Esophagus mucosa (tissue), 1 donor: Measurements from ENCODE around the gene MAPK1. TPM values are rescaled to one million over a fixed set of nuclear protein-coding genes. Genes with fewer than 3 reads are reported as not detected.
"Not testable (repeated sequence)": the region's sequence is repeated elsewhere in the genome, so short reads cannot be mapped to it uniquely, and the experiment has no call there.

Experiments
- ATAC-seq: fragments of 200-7000 bp; cut with Tn5 transposase; one replicate; pipeline ENCODE4 v1.9.1; 2020
- total RNA-seq: library from RNA; stranded (reverse); gene quantifications from one replicate; pipeline ENCODE4 v1.2.4, GENCODE V29; 2023
- donor health status: DM: yes; HTN: yes; CAD: no.

Gene MAPK1
- total RNA-seq, 1 donor from 2014 or later, result 112 TPM

DNA sequence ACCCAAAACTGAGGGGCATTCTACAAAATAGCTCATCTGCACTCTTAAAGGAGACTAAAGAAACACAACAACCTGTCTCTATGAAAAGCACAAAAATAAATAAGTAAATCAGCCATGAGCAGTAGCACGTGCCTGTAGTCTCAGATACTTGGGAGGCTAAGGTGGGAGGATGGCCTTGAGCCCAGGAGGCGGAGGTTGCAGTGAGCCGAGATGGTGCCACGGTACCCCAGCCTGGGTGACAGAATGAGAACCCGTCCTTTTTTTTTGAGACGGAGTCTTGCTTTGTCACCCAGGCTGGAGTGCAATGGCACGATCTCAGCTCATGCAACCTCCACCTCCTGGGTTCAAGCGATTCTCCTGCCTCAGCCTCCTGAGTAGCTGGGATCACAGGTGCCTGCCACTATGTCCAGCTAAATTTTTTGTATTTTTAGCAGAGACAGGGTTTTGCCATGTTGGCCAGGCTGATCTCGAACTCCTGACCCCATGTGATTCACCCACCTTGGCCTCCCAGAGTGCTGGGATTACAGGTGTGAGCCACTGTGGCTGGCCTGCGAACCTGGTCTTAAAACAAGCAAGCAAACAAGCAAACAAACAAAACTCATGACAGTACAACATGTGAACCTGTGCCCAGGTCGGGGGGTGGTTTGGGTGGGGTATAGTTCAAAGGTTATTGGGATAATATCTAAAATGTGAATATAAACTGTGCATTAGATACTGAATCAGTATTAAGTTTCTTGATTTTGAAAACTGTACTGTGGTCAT is 76.4 kb downstream of the MAPK1 start:
- ATAC-seq, result not testable (repeated sequence)

DNA sequence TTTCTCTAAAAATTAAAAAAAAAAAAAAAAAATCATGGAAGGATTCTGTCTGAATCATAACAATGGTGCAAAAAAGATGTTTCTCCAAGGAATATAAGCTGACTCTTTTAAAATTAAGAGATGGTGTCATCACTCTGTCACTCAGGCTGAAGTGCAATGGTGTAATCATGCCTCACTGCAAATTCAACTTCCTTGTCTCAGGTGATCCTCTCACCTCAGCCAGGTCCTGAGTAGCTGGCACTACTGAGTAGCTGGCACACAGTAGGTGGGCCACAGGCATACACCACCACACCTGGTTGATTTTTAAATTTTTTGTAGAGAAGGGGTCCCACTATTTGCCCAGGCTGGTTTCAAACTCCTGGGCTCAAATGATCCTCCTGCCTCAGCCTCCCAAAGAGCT is 77.1 kb downstream of the MAPK1 start:
- ATAC-seq, result peak; percentile 67

GRCh38 chr22:21787565-21787964 is 79.9 kb downstream of the MAPK1 start:
- ATAC-seq, result not testable (repeated sequence)

- ATAC-seq, result no peak
These were observed 87.2 kb downstream of the MAPK1 start for GRCh38 chr22:21780259-21780658.

- no peak for ATAC-seq
These were observed 88.0 kb downstream of the MAPK1 start for GRCh38 chr22:21779444-21779843.

DNA sequence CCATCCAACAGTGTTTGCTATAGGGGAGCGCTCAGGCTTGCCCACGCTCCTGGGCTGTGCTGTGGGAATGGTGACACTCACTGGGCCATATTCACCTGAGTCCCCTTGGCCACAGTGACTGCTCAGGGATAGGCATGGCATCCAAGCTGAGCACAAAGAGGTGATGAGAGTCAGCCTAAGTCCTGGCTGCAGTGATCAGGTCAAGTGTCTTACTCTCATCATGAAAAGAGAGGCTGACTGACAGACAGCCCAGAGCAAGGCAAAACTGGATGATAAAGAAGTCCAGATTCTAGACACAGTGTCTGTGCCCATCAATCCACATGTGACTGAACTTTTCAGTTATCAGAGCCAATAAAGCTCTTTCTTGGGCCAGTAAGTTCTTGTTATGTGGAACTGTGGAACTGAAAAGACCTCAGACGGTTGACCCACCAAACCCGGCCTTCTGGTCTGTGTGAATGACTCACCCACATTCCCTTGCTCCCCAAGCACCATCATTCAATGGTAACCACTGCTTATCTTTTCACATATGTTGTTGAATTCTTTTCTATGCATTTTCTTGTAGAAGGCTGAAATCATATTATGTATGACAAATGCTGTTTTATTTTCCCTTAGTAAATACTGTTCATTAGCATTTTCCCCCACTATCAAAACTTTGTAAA is 88.6 kb downstream of the MAPK1 start:
- ATAC-seq, result peak; percentile 32

DNA sequence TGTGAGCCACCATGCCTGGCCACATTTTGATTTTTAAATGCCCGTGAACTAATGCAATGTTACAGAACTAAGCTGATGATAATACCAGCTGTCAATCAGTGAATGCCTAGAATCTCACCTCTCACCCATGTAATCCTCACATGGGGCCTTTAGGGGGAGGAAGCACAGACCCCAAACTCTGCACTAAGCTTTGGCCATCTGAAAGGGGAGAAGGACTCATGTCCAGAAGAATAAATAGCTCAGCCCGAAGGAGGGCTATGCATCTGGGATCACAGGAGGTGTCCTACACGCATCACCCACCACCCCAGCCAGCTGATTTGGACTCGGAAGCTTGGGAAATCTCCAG is 95.8 kb downstream of the MAPK1 start:
- ATAC-seq, result no peak

GRCh38 chr22:21768435-21768834 is 99.0 kb downstream of the MAPK1 start:
- no peak for ATAC-seq

- ATAC-seq, result no peak
These were observed 100.6 kb downstream of the MAPK1 start for GRCh38 chr22:21766691-21767462.

- ATAC-seq, result no peak
These were observed 101.4 kb downstream of the MAPK1 start for GRCh38 chr22:21765909-21766529.

GRCh38 chr22:21764038-21764804 is 103.2 kb downstream of the MAPK1 start:
- no peak for ATAC-seq

DNA sequence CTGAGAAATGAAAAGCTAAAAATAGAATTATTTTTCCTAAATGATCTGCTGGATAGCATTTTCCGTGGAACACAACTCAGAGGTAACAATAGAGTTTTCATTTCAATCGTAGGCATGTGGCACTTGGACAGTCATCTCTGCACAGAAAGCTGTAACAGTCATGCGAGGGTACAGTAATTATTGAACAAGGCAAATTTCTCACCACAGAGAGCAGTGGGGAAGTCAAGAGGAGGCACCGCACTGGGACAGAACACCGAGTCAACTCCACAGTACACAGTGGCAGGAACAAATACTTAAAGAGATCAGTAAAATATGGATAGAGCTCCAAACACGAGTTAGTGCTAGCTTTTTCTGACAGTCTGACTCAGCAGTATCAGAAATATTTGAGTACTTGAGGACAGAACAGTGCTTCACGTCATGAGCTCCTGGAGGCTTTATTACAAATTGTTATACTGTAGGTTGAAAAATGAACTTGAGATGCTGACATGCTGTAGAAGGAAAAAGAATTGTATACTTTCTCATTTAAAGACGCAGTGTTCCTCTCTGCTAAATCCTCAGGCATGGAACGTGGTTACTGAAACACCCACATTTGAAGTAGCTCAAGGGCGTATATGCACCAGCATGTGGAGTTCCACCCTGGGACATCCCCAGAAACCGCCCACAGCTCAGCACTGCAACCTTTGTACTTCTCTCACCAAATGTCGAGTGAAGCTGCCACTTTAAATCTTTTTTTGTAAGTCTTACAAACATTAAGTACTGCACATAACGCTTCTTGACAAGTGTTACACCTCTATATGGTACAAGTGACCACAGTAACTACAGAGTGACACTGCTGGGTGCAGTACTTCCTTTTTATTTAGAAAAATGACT is 104.5 kb downstream of the MAPK1 start:
- peak; percentile 38 for ATAC-seq

DNA sequence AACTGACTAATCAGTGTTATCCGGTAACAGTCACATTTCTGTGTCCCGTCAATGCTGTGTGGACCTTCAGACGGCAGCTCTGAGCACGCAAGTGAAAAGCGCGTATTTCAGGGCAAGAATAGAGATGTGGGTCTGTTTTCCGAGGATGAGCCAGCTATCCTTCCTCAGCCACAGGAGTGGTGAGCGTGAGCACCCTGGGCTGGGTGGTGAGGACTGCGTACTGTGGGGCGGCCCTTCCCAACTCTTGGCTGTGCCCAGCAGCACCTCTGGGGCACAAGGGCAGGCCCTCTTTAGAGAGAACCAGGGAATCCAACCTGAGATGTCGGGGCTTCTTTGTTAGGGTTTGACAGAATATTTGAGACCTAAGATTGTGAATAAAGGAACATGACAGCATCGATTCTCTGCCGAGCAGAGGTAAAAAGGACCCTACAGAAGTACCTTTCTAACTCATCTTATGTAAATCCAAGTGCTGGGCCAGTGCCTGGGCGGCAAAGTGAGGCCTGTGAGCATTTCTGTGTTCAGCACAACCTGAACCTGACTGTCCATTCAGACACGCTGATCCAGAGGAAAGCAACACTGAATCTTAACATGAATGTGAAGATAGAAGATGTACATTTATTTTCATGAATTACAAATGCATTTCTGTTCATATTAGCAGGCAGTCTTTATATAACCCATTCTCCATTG is 105.3 kb downstream of the MAPK1 start:
- ATAC-seq, result peak; percentile 24

DNA sequence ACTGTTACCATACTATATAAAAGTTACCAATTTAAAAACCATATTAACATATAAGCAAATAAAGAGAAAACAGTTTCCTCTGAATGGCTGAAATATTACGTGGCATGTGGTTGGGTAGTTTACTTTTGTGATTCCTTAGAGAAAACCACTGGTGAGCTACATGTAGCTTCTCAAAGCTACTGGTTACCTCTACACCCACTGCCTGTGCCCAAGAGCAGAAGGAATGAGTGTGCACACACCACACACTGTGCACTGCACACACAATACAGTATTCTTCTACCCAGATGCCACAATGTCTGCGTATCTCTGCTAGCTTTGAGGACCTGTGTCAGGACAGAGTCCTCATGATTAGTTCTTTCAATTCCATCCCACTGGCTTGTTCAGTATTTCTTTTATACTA is 106.4 kb downstream of the MAPK1 start:
- ATAC-seq, result no peak

DNA sequence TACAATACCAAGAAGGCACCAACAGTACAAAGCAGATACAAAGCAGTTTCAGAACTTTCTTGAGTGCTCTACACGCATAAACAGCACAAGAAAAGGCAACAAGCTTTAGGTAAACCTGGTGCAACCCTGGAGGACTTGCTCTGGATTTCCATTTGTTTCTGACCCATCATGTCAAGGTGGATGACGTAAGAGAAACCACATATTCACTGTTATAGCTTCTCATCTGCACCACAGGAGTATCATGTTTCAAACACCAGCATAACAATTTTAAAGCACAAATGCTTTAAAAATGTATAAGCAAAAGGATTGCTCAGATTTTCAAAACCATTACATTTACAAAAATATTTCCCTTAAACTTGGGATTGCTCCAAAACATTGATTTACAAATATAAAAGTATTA is 106.8 kb downstream of the MAPK1 start:
- ATAC-seq, result no peak

GRCh38 chr22:21759646-21760376 is 107.6 kb downstream of the MAPK1 start:
- ATAC-seq, result no peak

GRCh38 chr22:21759093-21759492 is 108.4 kb downstream of the MAPK1 start:
- ATAC-seq, result no peak

GRCh38 chr22:21758091-21758864 is 109.2 kb downstream of the MAPK1 start:
- no peak for ATAC-seq

GRCh38 chr22:21755851-21756284 is 111.6 kb downstream of the MAPK1 start:
- no peak for ATAC-seq
